ENCODE results near the gene HOXB9. TPM values are rescaled to one million over a fixed set of nuclear protein-coding genes. Genes with fewer than 3 reads are reported as not detected.
A peak's percentile ranks its signal among the peaks of the same experiment; 100 is the strongest.

Gene HOXB9
- total RNA-seq, 1 experiment from 2014 or later: 65.9 TPM

DNA sequence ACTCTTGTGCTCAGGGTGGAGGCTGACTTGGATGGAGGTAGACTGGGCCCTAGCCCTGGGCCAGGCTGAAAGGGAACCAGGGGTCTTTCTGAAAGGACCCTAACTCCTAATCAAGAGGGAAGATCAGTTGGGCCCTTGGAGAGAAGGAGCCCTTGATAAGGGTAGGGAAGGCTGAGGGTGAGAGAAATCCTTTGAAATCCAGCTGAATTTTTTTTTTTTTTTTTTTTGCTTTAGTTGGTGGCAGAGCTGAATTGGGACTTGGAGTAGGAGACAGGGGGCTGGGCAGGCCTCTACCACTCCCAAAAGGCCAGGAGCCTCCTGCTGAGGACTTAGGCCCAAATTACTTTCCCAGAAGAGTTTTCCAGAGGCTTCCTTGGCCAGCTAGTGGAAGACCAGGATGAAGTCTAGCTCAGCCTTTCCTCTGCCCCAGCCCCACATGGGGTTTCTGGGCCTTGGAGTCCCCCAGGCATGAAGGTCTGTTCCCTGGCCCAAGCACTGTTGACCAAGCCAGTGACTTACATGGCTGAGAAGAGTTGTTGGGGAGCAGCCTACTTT lies 35.5 kb downstream of the HOXB9 start:
- CTCF ChIA-PET: interaction anchor here (0.6 to 1.6 kb wide), 6 partner anchors 24 to 408 kb away, joined by 3 to 6 read pairs (median 4); no protein-coding TSS in a partner anchor
- DNase-seq (ENCODE audit: low read depth, low spot score) (no peak), ATAC-seq (no peak)
- no peaks in the 10 kb centered on the region; the same call in 1 of the 2 replicates for H3K36me3 ChIP-seq (ENCODE audit: control insufficient read depth, insufficient read depth, low read length)
- in situ Hi-C loops (cut with HindIII; ENCODE audit: low pct_unique_long_range_greater_than_20kb, low sequenced_read_pairs) (no loop called here), intact Hi-C loops (cut with micrococcal nuclease; ENCODE audit: unreplicated experiment) (no loop called here)
- H3K9me3 ChIP-seq (ENCODE audit: control insufficient read depth, insufficient read depth, low read depth, low read length): no peaks in the 10 kb centered on the region
- H3K27ac ChIP-seq (ENCODE audit: low read length): peak overlapping the region; percentile 99
- POLR2A ChIA-PET: interaction anchor here (0.6 to 1.2 kb wide), 4 partner anchors 16 to 436 kb away, joined by 3 to 6 read pairs (median 4); no protein-coding TSS in a partner anchor
- TSS peak; percentile 88 for BruUV-seq (replicated peaks)
- peaks cover 83% of the 10 kb centered on the region for H3K4me1 ChIP-seq (ENCODE audit: control insufficient read depth, insufficient read depth, low read length)
- TF ChIP-seq TCF7L2 (IDR thresholded peaks at IDR 0.05; ENCODE audit: low read depth, low read length) (no peak; the same call in 1 of the 2 replicates), REST (IDR thresholded peaks at IDR 0.05; ENCODE audit: insufficient read depth in 1 of 2, low read depth in 2 of 2, low read length in 1 of 2) (no peak), SIN3A (IDR thresholded peaks at IDR 0.05; ENCODE audit: borderline replicate concordance, insufficient read depth, low read depth, low read length) (no peak), POLR2AphosphoS5 (IDR thresholded peaks at IDR 0.05; ENCODE audit: low read depth, low read length) (no peak; the same call in 1 of the 2 replicates)
- TF ChIP-seq, protein P1, sequence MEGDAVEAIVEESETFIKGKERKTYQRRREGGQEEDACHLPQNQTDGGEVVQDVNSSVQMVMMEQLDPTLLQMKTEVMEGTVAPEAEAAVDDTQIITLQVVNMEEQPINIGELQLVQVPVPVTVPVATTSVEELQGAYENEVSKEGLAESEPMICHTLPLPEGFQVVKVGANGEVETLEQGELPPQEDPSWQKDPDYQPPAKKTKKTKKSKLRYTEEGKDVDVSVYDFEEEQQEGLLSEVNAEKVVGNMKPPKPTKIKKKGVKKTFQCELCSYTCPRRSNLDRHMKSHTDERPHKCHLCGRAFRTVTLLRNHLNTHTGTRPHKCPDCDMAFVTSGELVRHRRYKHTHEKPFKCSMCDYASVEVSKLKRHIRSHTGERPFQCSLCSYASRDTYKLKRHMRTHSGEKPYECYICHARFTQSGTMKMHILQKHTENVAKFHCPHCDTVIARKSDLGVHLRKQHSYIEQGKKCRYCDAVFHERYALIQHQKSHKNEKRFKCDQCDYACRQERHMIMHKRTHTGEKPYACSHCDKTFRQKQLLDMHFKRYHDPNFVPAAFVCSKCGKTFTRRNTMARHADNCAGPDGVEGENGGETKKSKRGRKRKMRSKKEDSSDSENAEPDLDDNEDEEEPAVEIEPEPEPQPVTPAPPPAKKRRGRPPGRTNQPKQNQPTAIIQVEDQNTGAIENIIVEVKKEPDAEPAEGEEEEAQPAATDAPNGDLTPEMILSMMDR (IDR thresholded peaks at IDR 0.05): no peak
- H3K4me3 ChIP-seq (ENCODE audit: low read depth in 2 of 2, low read length in 2 of 2): peak overlapping the region; percentile 70 to 99
- no peaks in the 10 kb centered on the region for H3K27me3 ChIP-seq (ENCODE audit: control insufficient read depth, insufficient read depth, low read length)

DNA sequence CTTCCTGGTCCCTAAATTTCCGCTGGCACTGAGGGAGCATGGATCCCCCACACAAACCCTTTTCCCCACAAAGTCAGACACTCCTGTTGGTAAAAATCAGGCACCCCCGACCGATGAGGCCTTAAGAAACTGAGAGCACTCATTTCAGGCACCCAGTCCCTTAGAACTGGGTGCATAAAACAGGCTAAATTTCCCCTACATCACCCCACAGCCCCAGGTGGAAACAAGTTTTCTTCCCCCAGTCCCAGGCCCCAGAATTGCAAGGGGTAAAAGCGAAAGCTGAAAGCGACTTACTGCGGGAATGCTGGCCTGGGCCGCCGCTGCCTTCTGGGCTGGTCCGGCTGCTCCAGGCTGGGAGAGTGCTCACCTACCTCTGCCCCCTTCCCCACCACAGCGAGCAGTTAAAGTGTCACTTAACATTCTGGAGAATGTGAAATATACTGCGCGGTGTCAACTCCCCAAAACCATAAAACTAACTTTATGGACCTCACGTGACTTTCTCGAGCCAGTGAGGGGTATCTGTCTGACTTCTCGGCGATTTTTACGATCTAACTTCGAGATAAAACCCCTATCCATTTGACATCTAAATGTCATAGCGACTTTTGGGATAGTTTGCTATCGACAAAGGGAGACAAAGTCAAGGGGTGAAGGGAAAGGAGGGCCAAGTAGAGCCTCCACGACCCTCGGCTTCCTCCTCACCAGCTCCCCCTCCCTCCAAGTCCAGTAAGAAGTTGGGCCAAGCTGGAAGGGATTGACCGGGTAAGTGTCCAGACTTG lies 36.1 kb downstream of the HOXB9 start, which contains the start of gene HOXB3:
HOXB3 (minus strand) TSS at position 411 of the 776 bp plus-strand sequence. CDS start 37,767 bp downstream, outside the sequence.
- POLR2A ChIA-PET: interaction anchor here (0.6 to 1.4 kb wide), 5 partner anchors 17 to 29 kb away, joined by 3 to 6 read pairs (median 4); partner anchors contain the start of gene HOXB8
- Histone ChIP-seq H3K4me3 (ENCODE audit: low read depth in 2 of 2, low read length in 2 of 2) (peak within 1 kb of the TSS; percentile 70 to 99), H3K36me3 (ENCODE audit: control insufficient read depth, insufficient read depth, low read length) (no peaks in the 10 kb centered on the region), H3K9me3 (ENCODE audit: control insufficient read depth, insufficient read depth, low read depth, low read length) (no peaks in the 10 kb centered on the region), H3K4me1 (ENCODE audit: control insufficient read depth, insufficient read depth, low read length) (peaks cover 78% of the 10 kb centered on the region), H3K27ac (ENCODE audit: low read length) (peak within 1 kb of the TSS; percentile 99), H3K27me3 (ENCODE audit: control insufficient read depth, insufficient read depth, low read length) (no peaks in the 10 kb centered on the region)
- TF ChIP-seq REST (IDR thresholded peaks at IDR 0.05; ENCODE audit: insufficient read depth in 1 of 2, low read depth in 2 of 2, low read length in 1 of 2) (no peak), TCF7L2 (IDR thresholded peaks at IDR 0.05; ENCODE audit: low read depth, low read length) (peak; percentile 78; the same call in 1 of the 2 replicates), SIN3A (IDR thresholded peaks at IDR 0.05; ENCODE audit: borderline replicate concordance, insufficient read depth, low read depth, low read length) (peak; percentile 85; the same call in 1 of the 2 replicates), POLR2AphosphoS5 (IDR thresholded peaks at IDR 0.05; ENCODE audit: low read depth, low read length) (peak; percentile 93)
- TF ChIP-seq, protein P1 (IDR thresholded peaks at IDR 0.05): no peak
- intact Hi-C loops (cut with micrococcal nuclease; ENCODE audit: unreplicated experiment): no loop called here
- ATAC-seq (peak; percentile 2; the same call in 1 of the 2 replicates), DNase-seq (ENCODE audit: low read depth, low spot score) (no peak)
- in situ Hi-C loops (cut with HindIII; ENCODE audit: low pct_unique_long_range_greater_than_20kb, low sequenced_read_pairs): no loop called here
- no TSS peak for BruUV-seq (replicated peaks)
- CTCF ChIA-PET: interaction anchor here (0.6 to 1.6 kb wide), 3 partner anchors 252 to 327 kb away, joined by 3 to 6 read pairs (median 3); no protein-coding TSS in a partner anchor

Measured in Panc1 (cell line).